ENCODE data around the gene BRME1.

DNA sequence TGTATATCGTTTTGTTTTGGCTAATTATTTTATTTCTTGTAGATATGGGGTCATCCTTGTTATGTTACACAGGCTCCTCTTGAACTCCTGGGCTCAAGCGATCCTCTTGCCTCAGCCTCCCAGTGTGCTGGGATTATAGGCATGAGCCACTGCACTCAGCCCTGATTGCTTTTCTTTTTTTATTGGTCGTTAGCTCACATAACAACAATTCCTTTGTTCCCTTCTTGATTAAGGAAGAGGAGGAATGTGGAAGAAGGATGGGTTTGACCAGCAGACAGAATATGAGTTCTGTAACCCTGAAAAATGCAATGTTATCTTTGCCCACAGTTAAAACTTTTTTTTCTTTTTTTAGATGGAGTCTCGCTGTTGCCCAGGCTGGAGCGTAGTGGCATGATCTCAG, 11.4 kb downstream of the BRME1 start:
- TF ChIP-seq, protein P1, sequence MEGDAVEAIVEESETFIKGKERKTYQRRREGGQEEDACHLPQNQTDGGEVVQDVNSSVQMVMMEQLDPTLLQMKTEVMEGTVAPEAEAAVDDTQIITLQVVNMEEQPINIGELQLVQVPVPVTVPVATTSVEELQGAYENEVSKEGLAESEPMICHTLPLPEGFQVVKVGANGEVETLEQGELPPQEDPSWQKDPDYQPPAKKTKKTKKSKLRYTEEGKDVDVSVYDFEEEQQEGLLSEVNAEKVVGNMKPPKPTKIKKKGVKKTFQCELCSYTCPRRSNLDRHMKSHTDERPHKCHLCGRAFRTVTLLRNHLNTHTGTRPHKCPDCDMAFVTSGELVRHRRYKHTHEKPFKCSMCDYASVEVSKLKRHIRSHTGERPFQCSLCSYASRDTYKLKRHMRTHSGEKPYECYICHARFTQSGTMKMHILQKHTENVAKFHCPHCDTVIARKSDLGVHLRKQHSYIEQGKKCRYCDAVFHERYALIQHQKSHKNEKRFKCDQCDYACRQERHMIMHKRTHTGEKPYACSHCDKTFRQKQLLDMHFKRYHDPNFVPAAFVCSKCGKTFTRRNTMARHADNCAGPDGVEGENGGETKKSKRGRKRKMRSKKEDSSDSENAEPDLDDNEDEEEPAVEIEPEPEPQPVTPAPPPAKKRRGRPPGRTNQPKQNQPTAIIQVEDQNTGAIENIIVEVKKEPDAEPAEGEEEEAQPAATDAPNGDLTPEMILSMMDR (IDR thresholded peaks at IDR 0.05) = no peak
- no peak for TF ChIP-seq POLR2A (IDR thresholded peaks at IDR 0.05)
